Muscle of arm (tissue), 12 donors: Measurements from ENCODE around the gene PLEKHA7. TPM values are rescaled to one million over a fixed set of nuclear protein-coding genes. Genes with fewer than 3 reads are reported as not detected.
"Not testable (repeated sequence)": the region's sequence is repeated elsewhere in the genome, so short reads cannot be mapped to it uniquely, and the experiment has no call there.

Experiments
- DNase-seq: peaks from one replicate; pipeline ENCODE4 v3.0.0-alpha.2; 2013
- polyA plus RNA-seq, 12 donors: library from polyadenylated mRNA; unstranded; fragments of 120-200 nt; gene quantifications; one replicate each; pipeline ENCODE4 v1.2.1, GENCODE V29; 2013; ENCODE audit not compliant: insufficient read length in 12 of 12

The PLEKHA7 gene
- polyA plus RNA-seq, 12 donors, result 4.9 to 20.3 (median 6.0) TPM; not detected in 1

GRCh38 chr11:16918543-16919182, 95.6 kb downstream of the PLEKHA7 start:
- not testable (repeated sequence) for DNase-seq

- no peak for DNase-seq
Measured at GRCh38 chr11:16917941-16918340, 96.3 kb downstream of the PLEKHA7 start.

DNA sequence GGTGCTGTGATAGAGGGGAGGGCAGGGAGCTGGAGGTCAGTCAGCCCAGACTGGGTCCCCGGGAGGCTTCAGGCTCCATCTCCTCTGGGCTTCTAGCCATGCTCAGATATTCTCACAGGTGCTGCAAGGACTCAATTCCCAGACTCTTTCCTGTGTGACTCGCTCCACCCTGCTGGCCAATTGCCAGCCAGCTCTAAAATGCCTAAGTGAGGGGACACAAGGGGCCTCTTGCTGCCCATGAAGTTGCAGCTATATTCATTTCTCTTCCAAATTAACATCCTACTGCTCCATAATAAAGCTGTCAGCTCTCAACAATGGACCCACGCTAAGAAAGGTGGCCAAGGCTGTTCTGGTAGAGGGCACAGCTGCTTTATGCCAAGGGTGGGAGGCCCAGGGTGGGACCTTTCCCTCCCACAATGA, 101.5 kb downstream of the PLEKHA7 start:
- DNase-seq, result no peak

GRCh38 chr11:16911658-16912057, 102.6 kb downstream of the PLEKHA7 start:
- DNase-seq, result no peak

DNA sequence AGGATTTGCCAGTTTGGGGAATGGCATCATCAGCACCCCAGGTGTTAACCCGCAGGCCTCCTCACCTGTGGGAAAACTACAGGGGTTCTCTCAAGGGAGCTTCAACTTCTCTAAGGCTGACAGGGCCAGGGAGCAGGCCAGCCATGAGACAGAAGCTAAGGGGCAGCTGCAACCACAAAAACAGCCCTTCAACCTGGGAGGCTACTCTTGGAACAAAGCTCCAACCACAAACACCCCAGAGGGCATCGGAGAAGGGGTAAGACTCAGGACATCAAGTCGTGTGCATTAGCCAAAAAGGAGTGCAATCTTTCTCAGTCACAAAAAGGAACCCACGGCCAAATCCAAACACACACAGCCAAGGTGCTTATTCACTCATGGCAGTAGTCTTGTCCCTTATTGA, 103.0 kb downstream of the PLEKHA7 start:
- DNase-seq, result no peak

DNA sequence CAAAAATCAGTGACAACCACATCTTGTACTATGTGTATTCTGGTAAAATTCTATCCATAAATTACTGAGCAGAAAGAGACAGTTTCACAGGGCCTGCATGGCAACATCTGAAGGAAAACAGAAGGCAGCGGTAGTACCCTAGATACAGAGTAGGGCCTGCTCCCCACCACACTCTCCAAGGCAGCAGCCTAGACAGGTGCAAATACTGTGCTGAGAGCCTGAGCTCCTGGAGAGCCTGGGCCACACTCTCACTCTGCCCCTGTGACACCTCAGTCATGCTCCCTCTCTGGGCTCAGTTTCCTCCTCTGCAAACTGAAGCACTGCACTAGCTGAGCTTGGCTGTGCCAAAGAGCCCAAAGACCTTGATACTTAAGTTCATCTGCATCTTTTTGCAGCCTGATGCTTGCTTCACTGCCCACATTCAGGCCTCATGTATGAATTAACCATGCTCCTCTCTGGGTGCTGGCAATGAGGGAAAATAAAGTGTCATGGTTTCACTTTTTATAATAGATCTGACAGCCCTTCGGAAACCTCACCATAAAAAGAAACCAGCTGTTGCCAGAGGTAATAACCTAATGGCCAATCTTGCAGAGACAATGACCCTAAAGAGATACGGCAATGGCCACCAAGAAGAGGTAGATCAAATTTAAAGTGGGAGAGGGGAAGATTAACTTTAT, 104.7 kb downstream of the PLEKHA7 start:
- DNase-seq, result no peak

GRCh38 chr11:16905375-16905774, 108.8 kb downstream of the PLEKHA7 start:
- DNase-seq, result no peak

DNA sequence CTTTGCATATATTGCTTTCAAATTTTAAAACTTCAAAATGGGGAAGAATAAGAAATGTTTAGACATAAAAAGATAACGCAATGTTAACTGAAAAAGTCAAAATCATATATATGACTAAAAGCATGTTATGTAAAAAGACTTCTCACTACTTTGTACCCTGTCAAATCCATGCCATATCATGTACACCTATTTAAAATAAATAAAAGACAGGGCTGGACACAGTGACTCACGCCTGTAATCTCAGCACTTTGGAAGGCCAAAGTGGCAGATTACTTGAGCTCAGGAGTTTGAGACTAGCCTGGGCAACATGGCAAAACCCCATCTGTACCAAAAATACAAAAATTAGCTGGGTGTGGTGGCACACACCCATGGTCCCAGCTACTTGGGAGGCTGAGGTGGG, 109.5 kb downstream of the PLEKHA7 start:
- DNase-seq, result not testable (repeated sequence)

DNA sequence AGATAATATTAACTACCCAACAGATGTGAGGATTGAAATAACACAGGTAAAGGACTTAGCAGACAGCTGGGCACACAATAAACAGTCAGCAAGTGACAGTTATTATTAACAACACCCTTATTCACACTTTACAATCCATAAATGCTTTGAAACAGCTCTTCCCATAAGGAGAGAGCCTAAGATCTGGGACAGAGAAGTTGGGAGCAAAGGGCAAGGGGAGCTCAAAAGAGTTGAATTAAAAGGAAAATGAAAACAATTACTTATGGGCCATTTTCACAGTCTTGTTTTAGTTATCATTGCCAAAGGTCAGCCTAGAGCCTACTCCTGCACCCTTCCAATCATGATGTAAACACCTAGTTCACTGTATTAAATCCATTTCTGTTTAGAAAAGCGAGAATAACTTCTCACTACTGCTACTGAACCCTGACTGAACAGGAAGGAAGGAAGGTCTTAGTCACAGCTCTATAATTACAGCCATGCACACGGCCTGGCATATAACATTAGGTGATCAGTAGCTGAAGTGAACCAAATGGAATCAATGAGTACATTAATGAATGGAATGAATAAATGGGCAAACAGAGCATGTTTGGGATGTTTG, 111.3 kb downstream of the PLEKHA7 start:
- DNase-seq, result no peak

DNA sequence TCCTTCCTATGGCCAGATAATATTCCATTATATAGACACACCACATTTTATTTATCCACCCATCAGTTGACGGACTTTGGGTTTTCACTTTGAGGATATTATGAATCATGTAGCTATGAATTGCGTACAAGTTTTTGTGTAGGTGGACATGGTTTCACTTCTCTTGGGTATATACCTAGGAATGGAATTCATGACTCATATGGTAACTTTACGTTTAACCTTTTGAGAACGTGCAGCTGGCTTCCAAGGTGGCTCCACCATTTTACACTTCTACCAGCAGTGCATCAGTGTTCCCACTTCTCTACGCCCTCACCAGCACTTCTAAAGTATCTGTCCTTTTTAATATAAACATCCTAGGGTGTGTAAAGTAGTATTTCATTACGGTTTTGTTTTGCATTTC, 112.0 kb downstream of the PLEKHA7 start:
- no peak for DNase-seq

DNA sequence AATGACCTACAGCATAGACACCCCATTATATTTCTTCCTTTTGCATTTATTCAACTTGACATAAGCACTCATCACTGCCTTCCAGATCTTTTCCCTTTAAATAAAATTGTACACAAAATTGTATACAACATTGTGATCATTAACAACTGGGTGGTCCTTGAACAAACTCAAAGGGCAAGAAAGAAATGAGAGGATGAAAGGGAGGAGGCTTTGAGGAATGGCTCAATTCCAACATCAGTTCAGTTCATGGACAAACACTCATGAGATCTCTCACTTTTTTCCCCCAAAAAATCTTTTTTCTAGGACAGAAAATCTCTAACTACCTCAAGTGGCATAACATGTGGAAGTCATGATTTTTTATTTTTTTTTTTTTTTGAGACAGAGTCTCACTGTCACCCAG, 113.7 kb downstream of the PLEKHA7 start:
- no peak for DNase-seq

DNA sequence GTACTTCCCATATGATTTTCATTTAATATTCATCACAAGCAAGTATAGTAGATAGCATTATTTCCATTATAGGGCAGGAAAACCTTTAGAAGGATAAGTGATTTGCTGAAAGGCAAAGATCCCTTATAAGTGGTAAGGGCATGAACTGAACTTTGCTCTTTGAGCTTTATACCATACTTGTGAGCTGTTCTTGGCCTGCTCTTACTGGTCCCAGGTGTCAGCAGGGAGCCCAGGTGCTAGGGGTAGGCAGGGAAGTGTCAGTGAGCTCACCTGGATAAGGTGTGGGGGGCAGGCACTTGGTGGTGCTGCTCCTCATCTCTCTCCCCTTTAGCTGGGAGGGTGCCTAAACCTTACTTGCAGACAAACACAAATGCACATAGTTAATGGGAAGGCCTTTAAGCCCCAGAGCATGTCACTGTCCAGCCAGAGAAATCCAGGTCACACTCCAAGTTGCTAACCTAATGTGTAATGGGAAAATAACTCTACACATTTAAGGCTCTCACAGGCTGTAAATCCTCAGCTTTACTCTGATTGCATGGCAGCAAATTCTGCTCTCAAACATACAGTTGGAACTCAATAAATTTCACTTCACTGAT, 114.4 kb downstream of the PLEKHA7 start:
- DNase-seq, result no peak

DNA sequence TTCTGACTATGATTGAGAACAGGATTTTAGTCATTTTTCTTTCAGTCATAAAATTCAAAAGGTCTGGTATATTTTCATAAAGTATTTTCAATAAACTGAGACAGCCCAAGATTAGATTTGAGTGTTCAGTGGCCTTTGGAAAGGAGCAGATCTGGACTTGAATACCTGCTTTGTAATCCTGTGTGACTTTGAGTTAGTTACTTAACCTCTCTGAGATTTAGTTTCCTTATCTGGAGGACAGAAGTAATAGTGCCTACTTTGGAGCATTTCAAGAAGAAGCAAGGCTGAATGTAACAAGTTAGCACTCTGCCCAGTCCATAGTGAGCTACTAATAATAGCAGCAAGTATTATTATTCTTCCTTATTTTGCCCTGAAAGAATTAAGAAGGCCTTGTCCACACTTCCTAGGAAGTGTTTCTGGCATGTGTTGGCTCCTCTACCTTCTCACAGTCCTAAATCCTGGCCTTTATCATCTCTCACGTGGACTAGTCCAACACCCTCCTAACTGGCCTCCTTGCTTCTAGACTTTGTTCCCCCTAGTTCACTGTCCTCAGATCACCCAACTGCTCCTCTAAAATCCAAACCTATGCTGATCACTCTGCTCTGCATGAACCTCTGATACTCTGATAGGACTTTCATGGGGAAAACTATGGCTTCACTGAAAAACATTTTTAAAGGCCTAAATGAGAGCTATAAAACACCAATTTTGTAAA, 115.8 kb downstream of the PLEKHA7 start:
- no peak for DNase-seq

GRCh38 chr11:16897470-16898061, 116.6 kb downstream of the PLEKHA7 start:
- DNase-seq, result no peak

- DNase-seq, result no peak
Measured at GRCh38 chr11:16896729-16897469, 117.3 kb downstream of the PLEKHA7 start.

DNA sequence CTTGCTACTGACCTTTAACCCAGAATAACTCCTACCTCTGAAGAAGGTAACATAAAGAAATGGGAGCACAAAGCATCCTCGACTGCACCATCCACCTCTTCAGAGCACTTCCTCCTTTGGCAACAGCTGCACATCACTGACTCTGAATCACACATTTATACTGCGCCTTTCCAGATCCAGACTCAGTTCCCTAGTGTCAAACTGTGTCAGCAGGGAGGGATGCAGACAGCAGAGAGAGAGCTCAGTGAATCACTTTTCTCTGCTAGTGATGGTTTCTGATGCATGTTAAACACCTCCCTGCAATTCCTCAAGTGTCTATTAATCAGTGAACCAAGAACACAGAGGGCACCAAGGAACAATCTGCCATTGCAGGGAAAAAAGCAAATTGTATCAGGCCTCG, 118.9 kb downstream of the PLEKHA7 start:
- no peak for DNase-seq

DNA sequence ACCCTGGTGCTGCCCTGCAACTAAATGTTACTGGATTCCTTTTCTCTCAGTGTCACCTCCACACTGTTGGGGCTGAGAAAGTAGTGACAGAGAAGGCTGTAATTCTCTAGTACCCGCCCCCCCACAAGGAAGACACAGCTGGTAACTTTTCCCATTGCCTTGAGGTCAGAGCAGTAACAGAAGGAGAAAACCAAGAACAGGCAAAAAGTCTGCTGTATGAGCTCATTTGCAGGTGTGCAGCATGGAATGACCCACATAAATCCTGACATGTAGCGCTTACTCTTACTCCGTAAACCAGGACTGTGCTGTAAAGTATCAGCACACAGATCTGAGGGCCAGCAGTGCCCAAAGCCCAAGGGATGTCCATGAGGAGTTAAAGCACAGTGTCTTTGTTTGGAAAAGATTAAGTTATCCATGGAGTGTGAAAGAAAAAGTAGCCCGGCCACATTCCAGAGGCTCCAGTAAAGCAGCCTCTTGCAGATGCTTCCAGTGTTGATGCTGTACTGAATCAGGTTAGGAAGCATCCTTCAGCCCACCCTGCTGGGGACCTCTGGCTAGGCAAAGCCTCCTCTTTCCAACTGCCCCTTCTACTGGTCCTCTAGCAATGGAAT, 120.7 kb downstream of the PLEKHA7 start:
- DNase-seq, result no peak

GRCh38 chr11:16891964-16892363, 122.2 kb downstream of the PLEKHA7 start:
- no peak for DNase-seq

DNA sequence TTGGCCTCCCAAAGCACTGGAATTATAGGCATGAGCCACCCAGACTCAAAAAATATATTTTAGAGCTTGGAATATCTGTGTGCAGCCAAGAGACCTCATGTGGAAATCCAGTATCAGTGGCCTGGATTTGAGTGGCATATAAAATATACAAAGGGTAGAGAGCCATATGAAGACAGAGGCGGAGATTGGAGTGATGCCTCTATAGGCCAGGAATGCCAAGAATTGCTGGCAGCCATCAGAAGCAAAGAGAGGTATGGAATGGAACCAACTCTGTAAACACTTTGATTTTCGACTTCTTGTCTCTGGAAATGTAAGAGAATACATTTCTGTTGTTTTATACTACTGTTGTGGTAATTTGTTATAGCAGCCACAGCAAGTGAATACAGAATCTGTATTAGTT, 123.0 kb downstream of the PLEKHA7 start:
- DNase-seq, result no peak

- no peak for DNase-seq
Measured at GRCh38 chr11:16890442-16890841, 123.8 kb downstream of the PLEKHA7 start.

- no peak for DNase-seq
Measured at GRCh38 chr11:16889905-16890304, 124.3 kb downstream of the PLEKHA7 start.
